A673 (cell line): ENCODE measurements around the gene GCAT.

Experiments
- EZH2 ChIP-seq: fragments of 200-600 bp; sonication (generic); IDR thresholded peaks from 2 replicates; pipeline ENCODE4 v1.6.1; 2017; ENCODE audit warnings: borderline replicate concordance, low read depth, mild to moderate bottlenecking, mixed read lengths, antibody characterized with exemption, low read length; ENCODE audit not compliant: poor library complexity, severe bottlenecking
- TF ChIP-seq, protein P1 (sequence below): fragments of 300-800, 200-600 bp; sonication (generic); conservative IDR thresholded peaks from 2 replicates; pipeline ENCODE4 v1.5.1; 2017; ENCODE audit warnings: low read depth, mild to moderate bottlenecking, antibody characterized with exemption, low read length, moderate library complexity, mixed read lengths

DNA sequence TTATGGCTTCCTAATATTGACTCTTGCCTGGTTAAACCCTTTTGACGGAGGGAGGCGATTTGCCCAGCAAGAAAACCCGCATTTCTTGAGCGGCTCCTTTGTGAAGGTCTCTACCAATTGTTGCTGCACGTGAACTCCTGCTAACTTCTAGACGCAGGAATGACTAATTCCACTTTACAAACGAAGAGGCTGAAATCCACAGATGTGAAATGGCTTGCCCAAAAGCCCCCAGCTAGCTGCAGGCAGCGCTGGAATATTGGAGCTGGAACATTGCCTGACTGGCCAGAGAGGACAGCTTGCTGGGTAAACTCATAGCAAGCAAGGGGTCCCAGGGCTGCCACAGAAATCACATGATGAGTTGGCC is 542 bp downstream of the GCAT start:
- TF ChIP-seq EZH2 = no peak
- TF ChIP-seq, protein P1, sequence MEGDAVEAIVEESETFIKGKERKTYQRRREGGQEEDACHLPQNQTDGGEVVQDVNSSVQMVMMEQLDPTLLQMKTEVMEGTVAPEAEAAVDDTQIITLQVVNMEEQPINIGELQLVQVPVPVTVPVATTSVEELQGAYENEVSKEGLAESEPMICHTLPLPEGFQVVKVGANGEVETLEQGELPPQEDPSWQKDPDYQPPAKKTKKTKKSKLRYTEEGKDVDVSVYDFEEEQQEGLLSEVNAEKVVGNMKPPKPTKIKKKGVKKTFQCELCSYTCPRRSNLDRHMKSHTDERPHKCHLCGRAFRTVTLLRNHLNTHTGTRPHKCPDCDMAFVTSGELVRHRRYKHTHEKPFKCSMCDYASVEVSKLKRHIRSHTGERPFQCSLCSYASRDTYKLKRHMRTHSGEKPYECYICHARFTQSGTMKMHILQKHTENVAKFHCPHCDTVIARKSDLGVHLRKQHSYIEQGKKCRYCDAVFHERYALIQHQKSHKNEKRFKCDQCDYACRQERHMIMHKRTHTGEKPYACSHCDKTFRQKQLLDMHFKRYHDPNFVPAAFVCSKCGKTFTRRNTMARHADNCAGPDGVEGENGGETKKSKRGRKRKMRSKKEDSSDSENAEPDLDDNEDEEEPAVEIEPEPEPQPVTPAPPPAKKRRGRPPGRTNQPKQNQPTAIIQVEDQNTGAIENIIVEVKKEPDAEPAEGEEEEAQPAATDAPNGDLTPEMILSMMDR = no peak
